HG02642 (cell line): ENCODE data around the gene PARL.

ENCODE experiments used
- ATAC-seq: cut with Tn5 transposase; IDR thresholded peaks from one replicate; pipeline ENCODE4 v1.9.1; 2021; ENCODE audit warnings: mild to moderate bottlenecking; ENCODE audit not compliant: unreplicated experiment, poor library complexity

Gene PARL

DNA sequence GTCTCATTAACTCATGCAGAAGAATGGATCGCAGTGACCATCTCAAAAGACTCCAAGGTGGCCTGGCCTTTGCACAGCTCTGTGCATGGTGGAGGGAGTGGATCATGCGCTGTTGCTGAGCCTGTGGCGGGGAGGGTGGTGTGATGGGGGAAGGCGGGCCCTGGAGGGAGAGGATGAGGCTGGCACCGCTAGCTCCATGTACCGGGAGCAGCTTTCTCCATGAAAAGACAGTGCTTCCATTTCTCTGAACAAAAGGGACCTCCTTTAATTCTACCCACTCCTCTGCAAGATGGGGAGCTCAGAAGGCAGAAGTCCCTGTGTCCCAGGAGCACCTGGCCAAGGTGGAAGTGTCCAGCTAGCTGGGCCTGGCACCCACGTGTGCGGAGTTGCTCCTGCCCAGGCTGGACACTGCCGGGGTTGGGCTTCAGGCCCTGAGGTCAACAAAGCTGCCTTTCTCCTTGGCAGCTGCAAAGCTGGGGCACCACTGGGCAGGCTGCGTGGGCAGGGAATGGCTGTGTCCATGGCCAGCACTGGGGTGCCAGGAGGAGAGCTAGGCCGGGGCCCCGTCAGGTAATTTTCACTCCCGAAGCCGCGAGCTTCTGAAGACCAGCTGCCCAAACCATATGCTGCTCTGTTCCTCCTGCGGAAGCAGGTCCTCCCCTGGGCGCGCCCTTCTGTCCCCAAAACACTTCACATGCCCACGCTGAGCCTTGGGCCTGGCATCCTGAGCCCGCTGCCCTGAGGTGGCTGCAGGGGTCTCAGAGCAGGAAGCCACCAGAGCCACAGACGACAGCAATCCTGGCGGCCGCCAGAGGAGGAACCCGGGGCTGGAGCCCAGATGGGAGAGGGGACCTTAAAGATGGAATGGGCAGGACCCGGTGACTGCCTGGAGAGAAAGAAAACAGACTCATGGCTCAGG, 65.7 kb downstream of the PARL start:
- ATAC-seq, result no peak

GRCh38 chr3:183818041-183818620, 66.5 kb downstream of the PARL start:
- ATAC-seq, result no peak

DNA sequence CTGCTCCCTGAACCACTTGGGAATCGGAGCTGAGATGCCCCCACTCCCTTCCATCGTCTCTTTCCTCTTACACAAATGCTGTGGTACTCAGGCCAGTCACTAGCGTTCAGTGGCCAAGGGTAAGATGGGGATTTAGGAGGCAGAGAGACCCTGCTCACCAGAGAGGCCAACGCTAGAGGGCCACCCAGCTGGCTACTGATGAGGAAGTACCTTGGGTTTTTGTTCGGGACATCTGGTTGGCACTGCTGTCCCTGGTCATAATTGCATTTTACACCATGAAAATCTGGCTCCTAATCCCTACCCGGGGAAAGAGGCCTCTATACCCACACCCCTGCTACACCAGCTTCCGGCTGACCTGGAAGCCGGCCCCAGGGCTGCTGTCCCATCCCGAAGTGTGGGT, 67.0 kb downstream of the PARL start:
- ATAC-seq, result no peak

DNA sequence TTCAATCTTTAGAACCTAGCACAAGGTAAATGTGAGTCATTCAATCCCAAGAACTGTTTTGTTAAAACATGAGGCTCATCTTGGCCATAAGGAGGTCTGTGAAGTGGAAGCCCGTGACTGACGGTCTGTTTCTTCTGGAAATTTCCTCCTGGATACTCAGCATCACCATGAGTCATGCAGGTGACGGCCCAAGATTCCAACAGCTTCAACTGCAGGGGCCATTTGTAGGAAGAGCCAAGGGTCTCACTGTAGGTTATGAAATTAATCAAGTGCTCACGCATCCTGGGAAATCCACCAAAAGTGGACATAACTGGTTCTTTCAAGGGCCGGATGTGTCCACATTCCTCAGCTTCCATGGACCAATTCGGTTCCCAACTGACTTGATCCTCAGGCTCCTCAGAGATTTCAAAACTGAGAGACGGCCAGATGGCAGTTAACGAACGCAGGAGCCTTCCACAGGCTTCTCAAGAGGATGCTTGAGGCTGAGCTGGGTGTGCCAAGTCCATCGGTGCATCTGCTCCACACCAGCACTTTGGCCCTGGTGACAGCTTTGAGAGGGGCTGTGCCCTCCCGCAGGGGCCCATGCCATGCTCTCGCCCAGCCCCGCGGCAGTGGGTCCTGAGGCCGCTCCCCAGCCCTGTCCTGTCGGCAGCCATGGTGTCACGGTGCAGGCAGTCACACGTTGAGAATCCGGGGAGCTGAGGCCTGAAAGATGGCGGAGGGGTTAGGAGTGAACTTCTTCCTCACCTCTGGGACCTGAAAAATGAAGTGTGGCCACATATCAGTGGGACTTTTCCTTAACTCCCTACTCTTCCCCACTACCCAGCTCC, 67.8 kb downstream of the PARL start:
- ATAC-seq, result no peak

DNA sequence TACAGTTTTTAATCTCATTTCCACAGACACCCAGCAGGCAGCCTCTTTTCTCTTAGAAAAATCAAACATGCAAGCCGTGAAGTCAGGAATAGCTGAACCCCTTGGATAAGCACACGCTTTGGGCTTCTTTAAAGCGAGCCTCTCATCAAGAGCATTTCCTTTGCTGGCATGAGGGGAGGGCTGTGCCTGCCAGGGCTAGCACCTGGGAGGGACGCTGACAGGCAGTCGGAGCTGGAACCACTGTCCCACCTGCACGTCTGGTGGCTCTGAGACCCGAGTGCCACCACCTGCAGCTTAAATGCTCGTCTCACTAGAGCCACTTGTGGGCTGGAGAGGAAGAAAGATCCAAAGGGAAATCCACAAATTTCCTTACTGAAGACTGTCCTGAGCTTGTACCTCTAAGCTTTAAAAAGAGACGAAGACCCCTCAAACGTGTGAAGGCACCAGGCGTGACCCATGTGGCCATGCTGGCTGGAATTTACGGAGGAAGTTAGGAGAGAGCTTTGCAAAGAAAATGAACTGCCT, 68.7 kb downstream of the PARL start:
- no peak for ATAC-seq

GRCh38 chr3:183815563-183815940, 69.1 kb downstream of the PARL start:
- no peak for ATAC-seq

GRCh38 chr3:183814240-183814639, 70.4 kb downstream of the PARL start:
- ATAC-seq, result no peak

DNA sequence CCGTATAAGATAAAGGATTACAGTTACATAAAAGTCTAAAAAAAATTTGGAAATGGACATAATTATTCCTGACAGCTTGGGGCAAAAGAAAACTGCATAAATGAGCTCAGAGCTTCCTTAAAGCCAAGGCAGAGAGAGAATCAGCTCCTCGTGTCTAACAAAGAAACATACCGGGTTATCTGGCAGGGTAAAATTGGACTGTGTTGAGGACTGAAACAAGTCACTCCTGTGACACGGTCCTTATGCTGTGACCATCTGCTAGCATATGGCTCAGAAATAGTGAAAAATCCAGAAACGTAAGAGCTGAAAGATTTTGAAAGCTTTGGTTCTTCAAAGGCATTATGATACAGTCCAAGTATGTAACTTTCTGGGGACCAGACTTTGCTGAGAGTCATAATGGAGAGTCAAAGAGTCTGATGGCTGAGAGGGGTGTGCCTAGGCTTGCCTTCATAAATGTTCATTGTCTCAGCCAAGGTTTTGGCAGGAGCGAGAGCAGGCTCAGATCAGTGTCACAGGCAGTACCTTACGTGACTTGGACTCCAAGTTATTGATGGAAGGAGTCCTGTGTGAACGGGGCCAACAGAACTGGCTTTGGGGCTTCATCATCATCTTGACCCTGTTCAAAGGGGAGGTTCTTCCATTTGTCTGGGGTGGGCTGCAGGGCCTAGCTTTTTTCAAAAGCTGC, 71.8 kb downstream of the PARL start:
- ATAC-seq, result no peak

DNA sequence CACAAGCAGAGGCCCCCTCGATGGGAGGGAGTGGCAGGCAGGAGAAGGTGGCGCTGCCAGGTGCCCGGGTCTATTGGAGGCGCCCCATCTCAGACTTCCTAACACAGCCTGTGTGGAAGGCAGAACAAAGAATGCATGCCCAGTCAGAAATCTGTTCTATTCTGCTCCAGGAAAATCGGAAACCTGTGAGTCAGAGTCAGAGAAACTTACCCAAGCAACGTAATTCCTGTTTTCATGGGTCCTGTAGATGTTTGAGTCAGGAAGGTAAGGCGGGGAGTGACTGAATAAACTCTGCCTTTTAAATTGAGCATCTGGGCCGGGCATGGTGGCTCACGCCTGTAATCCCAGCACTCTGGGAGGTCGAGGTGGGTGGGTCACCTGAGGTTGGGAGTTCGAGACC, 73.0 kb downstream of the PARL start:
- no peak for ATAC-seq

DNA sequence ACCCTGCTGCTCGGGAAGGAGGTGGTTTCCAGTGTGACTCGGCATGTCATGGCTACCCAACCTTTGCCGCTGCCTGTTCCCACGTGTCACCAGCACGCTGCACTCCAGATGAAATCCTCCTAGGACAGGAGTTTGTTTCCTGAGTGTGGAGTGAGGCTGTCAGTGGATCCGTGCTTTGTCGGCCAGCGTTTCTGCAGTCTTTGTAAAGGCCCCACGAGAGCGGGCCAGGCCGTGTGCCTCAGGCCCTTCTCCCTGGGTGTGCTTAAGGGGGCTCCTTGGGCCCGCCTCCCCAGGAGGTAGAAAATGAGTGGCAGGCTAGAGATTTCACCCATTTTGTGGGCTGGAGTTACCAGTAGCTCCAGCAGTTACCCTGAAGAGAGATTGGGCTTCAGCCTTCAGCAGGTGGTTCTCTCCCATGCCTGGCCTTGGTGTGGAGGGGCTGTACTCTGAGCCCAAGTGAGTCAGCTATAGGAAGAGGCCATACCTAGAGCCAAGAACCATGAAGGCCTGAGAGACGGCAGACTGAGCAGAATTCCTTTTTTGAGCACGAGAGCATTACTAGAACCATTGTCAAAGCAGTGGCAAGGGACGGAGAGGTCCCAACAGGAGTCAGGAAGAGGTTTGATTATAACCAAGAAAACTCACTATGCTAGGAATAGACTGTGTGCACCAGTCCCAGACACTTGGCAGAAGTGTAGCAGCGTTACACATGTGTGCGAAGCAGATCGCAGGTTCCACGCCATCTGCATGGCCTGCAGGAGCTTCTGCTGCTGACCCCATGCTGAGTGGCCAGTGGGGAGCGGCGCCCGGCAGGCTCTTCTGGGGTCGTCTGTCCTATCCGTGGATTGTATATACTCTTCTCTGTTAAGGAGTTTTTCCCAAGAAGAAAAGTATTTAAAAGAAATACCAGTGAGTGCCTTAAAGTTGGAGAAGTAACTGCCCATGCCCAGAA, 73.8 kb downstream of the PARL start:
- no peak for ATAC-seq

- no peak for ATAC-seq
Measured at GRCh38 chr3:183809270-183809669, 75.4 kb downstream of the PARL start.

- ATAC-seq, result no peak
Measured at GRCh38 chr3:183808355-183808754, 76.3 kb downstream of the PARL start.

DNA sequence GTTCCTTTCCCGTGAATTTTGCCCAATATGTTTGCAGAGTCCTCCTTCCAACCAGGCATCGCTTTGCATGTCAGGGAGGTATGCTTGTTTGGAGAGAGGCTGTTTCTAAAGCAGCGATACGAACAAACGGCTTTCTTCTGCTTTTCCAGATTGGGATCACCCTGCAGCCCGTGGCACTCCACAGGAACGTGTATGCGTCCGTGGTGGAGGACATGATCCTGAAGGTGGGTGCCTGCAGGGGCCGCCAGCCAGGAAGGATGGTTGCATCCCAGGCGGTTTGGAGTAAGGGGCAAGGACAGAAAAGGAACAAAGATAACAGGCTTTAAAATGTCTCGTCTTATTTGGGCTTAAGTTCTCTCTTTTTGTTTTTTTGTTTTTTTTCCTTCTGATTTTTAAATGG, 76.8 kb downstream of the PARL start:
- no peak for ATAC-seq

- ATAC-seq, result no peak
Measured at GRCh38 chr3:183807209-183807728, 77.4 kb downstream of the PARL start.

DNA sequence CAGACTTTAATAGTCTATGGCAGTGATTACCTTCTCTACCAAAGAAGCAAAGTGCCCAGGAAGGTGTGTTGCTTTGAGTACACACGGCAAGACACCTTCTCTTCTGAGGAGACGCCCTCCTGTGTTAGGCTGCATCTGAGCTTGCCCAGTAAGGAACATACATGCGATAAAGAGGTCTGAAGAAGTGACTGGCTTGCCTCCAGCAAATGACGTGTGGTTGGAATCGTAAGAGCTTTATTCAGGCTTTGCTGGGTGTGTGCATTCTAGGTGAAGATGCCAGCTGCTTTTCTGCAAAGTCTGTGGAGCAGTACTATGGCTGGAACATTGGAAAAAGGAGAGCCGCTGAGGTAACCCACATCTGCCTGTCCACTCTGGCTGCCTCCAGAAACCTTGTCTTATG, 81.7 kb downstream of the PARL start:
- no peak for ATAC-seq

GRCh38 chr3:183801601-183802000, 83.1 kb downstream of the PARL start:
- ATAC-seq, result no peak

GRCh38 chr3:183800243-183800863, 84.3 kb downstream of the PARL start:
- no peak for ATAC-seq

DNA sequence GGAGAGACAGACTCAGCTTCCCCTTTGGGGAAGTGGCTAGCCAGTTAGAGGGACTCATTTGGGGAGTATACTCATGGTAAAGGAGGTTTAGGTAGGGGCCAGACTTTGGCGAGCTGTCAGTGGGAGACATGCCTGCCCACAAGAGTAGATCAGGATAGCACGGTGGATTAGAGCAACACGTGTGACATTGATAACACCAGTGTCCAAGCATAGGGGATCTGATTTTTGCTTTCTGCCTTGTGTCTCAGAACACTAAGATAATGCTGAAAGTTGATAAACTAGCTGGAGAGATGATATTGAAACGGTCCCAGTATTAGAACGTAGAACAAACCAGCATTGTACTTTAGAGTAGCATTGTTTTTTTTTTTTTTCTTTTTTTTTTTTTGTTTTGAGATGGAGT, 85.2 kb downstream of the PARL start:
- no peak for ATAC-seq

DNA sequence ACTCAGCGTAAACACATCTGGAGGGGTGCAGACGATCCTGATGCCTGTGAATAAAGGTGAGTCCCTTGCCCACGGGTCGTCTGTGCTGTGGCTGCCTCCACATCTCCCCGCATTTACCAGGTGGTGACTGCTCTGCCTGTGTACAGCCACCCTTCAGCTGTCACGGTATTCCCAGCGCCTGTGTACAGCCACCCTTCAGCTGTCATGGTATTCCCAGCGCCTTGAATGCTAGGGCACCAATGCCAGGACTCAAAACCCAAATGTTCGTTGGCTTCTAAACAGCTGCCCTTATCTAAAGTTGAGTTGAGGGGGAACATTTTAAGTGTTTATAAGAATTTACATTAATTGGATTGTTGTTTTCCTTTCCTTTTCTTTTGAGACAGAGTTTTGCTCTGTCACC, 86.7 kb downstream of the PARL start:
- no peak for ATAC-seq
